Epithelial cell of proximal tubule (primary cell): Measurements from ENCODE around the gene CHP2. TPM values are rescaled to one million over a fixed set of nuclear protein-coding genes. Genes with fewer than 3 reads are reported as not detected.
A peak's percentile ranks its signal among the peaks of the same experiment; 100 is the strongest.

Experiments
- DNase-seq: peaks from one replicate; pipeline ENCODE4 v3.0.0-alpha.2; 2011; ENCODE audit warnings: low read depth
- H3K4me3 ChIP-seq: 2 replicates; pipeline ENCODE4 v1.5.1; 2011; ENCODE audit warnings: low read depth, mild to moderate bottlenecking, low read length
- total RNA-seq: library from RNA; depleted of rRNA; stranded (reverse); fragments of >200 nt; gene quantifications from 2 replicates; pipeline ENCODE4 v1.2.3, GENCODE V29; 2015
- TF ChIP-seq, protein P1 (sequence below): conservative IDR thresholded peaks from 2 replicates; pipeline ENCODE4 v1.5.1; 2012; ENCODE audit warnings: low read depth, mild to moderate bottlenecking, low read length

CHP2 gene
- total RNA-seq, 1 donor from 2014 or later, result not detected

DNA sequence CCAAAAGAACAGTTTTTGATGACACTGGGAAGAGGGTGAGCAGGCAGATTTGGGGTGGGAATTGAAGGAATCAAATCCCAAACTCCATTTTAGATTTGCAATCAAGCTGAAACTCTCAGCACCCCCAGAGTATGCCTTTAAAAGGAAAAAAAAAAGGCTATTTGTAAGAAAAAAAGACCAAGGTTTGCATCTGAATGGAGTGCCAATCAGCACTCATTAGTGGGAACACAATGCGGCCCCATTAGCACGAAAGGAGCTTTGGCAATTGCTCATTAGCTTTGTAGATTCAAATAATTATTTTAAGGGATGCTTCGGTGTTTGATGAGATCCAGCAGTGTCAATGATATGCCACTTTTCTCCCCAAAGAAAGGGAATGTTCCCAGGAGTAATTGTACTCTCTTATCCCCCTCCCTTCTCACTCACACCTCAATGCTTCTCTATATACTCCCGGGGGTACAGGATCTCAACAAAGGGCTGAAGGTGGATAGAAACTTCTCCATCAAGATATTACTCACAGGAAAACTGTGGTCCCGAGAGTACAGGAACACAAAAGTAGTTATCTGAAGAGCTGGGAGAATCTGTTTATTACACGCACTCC lies 32.2 kb downstream of the CHP2 start:
- DNase-seq, result no peak
- no peak overlapping the region for H3K4me3 ChIP-seq
- TF ChIP-seq, protein P1, sequence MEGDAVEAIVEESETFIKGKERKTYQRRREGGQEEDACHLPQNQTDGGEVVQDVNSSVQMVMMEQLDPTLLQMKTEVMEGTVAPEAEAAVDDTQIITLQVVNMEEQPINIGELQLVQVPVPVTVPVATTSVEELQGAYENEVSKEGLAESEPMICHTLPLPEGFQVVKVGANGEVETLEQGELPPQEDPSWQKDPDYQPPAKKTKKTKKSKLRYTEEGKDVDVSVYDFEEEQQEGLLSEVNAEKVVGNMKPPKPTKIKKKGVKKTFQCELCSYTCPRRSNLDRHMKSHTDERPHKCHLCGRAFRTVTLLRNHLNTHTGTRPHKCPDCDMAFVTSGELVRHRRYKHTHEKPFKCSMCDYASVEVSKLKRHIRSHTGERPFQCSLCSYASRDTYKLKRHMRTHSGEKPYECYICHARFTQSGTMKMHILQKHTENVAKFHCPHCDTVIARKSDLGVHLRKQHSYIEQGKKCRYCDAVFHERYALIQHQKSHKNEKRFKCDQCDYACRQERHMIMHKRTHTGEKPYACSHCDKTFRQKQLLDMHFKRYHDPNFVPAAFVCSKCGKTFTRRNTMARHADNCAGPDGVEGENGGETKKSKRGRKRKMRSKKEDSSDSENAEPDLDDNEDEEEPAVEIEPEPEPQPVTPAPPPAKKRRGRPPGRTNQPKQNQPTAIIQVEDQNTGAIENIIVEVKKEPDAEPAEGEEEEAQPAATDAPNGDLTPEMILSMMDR, result no peak

DNA sequence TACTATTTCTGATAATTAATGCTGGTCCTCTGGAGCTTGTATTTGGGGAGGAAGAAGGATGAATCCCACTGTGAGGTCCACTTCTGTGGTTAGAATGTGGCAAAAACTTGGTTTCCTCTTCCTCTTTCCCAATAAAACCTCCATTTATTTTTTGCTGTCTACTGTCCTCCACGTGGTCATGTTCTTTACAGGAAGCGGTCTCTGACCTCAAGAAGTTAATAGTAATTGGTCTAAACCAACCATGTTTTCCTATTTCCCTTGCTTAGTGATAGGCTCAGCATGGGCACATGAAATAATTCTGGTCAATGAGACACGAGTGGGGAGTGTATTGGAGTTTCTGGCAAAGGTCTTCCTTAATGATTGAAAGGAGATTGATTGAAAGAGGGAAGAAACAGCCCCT lies 33.9 kb downstream of the CHP2 start:
- DNase-seq, result no peak
- TF ChIP-seq, protein P1, result no peak

DNA sequence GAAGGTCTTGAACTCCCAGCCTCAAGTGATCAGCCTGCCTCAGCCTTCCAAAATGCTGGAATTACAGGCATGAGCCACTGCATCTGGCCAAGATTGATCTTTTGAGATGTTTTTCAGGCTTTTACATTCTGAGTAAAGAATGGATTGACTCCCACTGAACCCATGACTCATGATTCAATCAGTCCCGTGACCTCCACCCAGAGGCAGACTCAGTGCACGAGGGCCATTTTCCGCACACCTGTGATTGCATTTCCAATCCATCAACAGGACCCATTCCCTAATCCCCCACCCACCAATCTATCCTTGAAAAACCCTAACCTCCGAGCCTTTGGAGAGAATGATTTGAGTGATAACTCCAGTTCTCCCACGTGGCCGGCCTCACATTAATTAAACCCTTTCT lies 40.6 kb downstream of the CHP2 start:
- H3K4me3 ChIP-seq, result no peak overlapping the region
- no peak for DNase-seq
- TF ChIP-seq, protein P1, result no peak

More for the DNA sequence above, 33.9 kb downstream of the CHP2 start:
- H3K4me3 ChIP-seq, result no peak overlapping the region

DNA sequence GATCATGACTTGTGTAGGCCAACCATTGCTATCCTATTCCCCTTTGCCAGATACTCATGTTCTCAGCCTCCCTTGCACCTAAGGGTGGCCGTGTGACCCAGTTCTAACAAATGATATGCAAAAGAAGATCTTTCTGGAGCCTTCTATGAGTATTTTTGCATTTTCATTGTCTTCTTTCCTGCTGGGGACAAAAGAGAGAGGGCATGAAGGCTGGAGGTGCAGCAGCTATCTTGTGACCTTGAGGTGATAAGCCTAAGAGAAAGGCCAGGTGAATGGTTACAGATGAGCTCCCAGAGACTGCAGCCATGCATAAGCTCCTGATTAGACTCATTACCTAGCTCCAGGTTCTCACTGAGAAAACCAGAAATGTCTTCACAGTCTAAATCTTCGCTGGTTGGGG lies 42.1 kb downstream of the CHP2 start:
- TF ChIP-seq, protein P1, result no peak
- no peak for DNase-seq
- H3K4me3 ChIP-seq, result no peak overlapping the region

DNA sequence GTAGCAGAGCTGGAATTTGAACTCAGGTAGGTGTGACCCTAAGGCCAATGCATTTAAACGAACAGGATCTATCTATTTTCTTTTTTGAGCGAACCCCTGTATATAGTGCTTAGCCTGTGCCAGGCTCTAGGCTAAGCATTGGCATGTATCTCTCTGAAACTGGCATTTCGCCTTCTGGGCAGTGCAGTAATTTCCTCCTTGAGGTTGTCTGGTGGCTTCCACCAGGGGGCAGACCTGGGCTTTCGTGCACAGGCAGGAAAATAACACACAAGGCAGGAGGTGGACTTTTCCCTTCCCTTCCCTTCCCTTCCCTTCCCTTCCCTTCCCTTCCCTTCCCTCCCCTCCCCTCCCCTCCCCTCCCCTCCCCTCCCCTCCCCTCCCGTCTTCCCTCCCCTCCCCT lies 46.6 kb downstream of the CHP2 start:
- TF ChIP-seq, protein P1, result peak; percentile 82
- DNase-seq, result no peak
- no peak overlapping the region for H3K4me3 ChIP-seq

DNA sequence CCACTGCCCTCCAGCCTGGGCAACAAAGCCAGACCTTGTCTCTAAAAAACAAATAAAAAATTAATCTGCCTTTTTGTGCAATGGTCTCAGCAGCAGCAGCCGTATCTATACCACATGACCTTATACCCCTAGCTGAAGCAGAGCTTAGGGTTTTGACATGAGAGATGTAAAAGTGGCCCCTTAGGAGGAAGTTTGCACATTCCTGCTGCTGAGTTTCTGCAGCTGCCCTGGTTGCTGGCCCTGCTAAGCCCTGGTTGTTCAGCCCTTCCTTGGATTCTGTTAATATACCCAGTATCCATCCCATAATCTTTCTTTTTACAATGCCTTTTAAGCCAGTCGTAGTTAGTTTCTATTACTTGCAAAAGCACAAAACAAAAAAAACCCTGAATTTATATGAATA lies 48.0 kb downstream of the CHP2 start:
- DNase-seq, result no peak
- no peak overlapping the region for H3K4me3 ChIP-seq
- TF ChIP-seq, protein P1, result no peak

DNA sequence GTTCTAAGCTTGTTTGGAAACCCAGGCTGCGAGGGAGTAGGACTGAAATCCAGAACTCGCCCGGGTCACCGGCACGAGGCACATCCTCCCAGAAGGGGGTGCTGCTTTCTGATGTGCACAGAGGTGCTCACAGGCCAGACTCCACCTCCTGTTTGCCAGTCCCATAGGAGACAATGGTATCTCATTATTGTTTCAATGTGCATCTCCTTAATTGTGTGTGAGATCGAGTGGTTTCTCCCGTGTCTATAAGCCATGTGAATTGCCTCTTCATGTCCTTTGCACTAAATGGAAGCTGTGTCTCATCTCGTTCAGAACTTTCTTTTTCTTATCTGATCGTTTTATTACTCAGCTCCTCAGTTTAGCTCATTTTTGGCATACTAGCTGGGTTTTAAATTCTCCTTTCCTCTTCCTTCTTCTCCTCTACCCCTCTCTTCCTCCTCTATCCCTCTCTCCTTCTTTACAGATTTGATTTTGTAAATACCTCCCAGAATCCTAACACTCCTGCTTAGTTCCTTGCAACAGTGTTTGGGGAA lies 48.8 kb downstream of the CHP2 start:
- no peak for DNase-seq
- H3K4me3 ChIP-seq, result no peak overlapping the region
- TF ChIP-seq, protein P1, result peak; percentile 70
